Neural progenitor cell (in vitro differentiated cells): Measurements from ENCODE around the gene GPR158. TPM values are rescaled to one million over a fixed set of nuclear protein-coding genes. Genes with fewer than 3 reads are reported as not detected.

Source experiments
- DNase-seq: peaks from one replicate; pipeline ENCODE4 v3.0.0-alpha.2; 2016; ENCODE audit warnings: low spot score
- H2AFZ ChIP-seq: fragments of 200-600 bp; sonication (generic); replicated peaks from 2 replicates; pipeline ENCODE4 v1.6.1; 2016; ENCODE audit warnings: antibody characterized with exemption
- H3F3A ChIP-seq: fragments of 200-600 bp; sonication (generic); 2 replicates; pipeline ENCODE4 v1.6.1; 2016; ENCODE audit warnings: antibody characterized with exemption, low read depth
- H3K27ac ChIP-seq: fragments of 200-600 bp; sonication (generic); 2 replicates; pipeline ENCODE4 v1.5.1; 2016; ENCODE audit warnings: mild to moderate bottlenecking
- H3K27me3 ChIP-seq: fragments of 200-600 bp; sonication (generic); 2 replicates; pipeline ENCODE4 v1.6.1; 2016; ENCODE audit warnings: mild to moderate bottlenecking, moderate library complexity
- H3K36me3 ChIP-seq: fragments of 200-600 bp; sonication (generic); 2 replicates; pipeline ENCODE4 v1.5.1; 2016
- H3K4me1 ChIP-seq: fragments of 200-600 bp; sonication (generic); 2 replicates; pipeline ENCODE4 v1.6.1; 2016; ENCODE audit warnings: mixed run types
- H3K4me2 ChIP-seq: fragments of 200-600 bp; sonication (generic); 2 replicates; pipeline ENCODE4 v1.6.1; 2016
- H3K4me3 ChIP-seq: fragments of 200-600 bp; sonication (generic); 2 replicates; pipeline ENCODE4 v1.5.1; 2016
- H3K79me2 ChIP-seq: fragments of 200-600 bp; sonication (generic); 2 replicates; pipeline ENCODE4 v1.6.1; 2016; ENCODE audit warnings: low read depth
- H3K9ac ChIP-seq: fragments of 200-600 bp; sonication (generic); 2 replicates; pipeline ENCODE4 v1.6.1; 2016
- H3K9me3 ChIP-seq: fragments of 200-600 bp; sonication (generic); 2 replicates; pipeline ENCODE4 v1.5.1; 2016; ENCODE audit warnings: low read depth
- H4K20me1 ChIP-seq: fragments of 200-600 bp; sonication (generic); 2 replicates; pipeline ENCODE4 v1.6.1; 2016; ENCODE audit warnings: low read depth
- H3K27ac Mint-ChIP-seq: 3 replicates; pipeline ENCODE4 v1.8.0; 2021; ENCODE audit warnings: mixed read lengths
- H3K27me3 Mint-ChIP-seq: 2 replicates; pipeline ENCODE4 v1.8.0; 2022; ENCODE audit warnings: low read depth, mild to moderate bottlenecking, inconsistent platforms, moderate library complexity, mixed read lengths; ENCODE audit not compliant: insufficient read depth
- H3K36me3 Mint-ChIP-seq: 3 replicates; pipeline ENCODE4 v1.8.0; 2021; ENCODE audit warnings: mixed read lengths
- H3K4me1 Mint-ChIP-seq: 3 replicates; pipeline ENCODE4 v1.8.0; 2021; ENCODE audit warnings: mixed read lengths
- H3K4me3 Mint-ChIP-seq: 3 replicates; pipeline ENCODE4 v1.8.0; 2021; ENCODE audit warnings: mild to moderate bottlenecking, moderate library complexity, mixed read lengths
- H3K9me3 Mint-ChIP-seq: 3 replicates; pipeline ENCODE4 v1.8.0; 2020; ENCODE audit warnings: mixed read lengths
- EZH2 ChIP-seq: fragments of 200-600 bp; sonication (generic); IDR thresholded peaks from 2 replicates; pipeline ENCODE4 v1.6.1; 2017; ENCODE audit warnings: antibody characterized with exemption, mild to moderate bottlenecking, moderate library complexity
- EZH2phosphoT487 ChIP-seq: fragments of 200-600 bp; sonication (generic); IDR thresholded peaks from 2 replicates; pipeline ENCODE4 v1.6.1; 2017; ENCODE audit warnings: antibody characterized with exemption
- total RNA-seq: library from RNA; depleted of rRNA; stranded (reverse); fragments of >200 nt; gene quantifications from 2 replicates; pipeline ENCODE4 v1.2.3, GENCODE V29; 2015; ENCODE audit warnings: low replicate concordance
- TF ChIP-seq, protein P1 (sequence below): fragments of 200-600 bp; sonication (generic); IDR thresholded peaks from 2 replicates; pipeline ENCODE4 v1.5.1; 2017; ENCODE audit warnings: antibody characterized with exemption, mild to moderate bottlenecking

GPR158 gene
- total RNA-seq, 1 donor from 2014 or later, result 0.39 TPM

- Mint-ChIP-seq H3K9me3 (no peaks in the 10 kb centered on the region), H3K27ac (no peak overlapping the region), H3K4me3 (no peak overlapping the region), H3K4me1 (peaks cover 2% of the 10 kb centered on the region), H3K36me3 (no peaks in the 10 kb centered on the region), H3K27me3 (peaks cover 5% of the 10 kb centered on the region)
- no peaks in the 10 kb centered on the region for H4K20me1 ChIP-seq
- H3K4me3 ChIP-seq, result no peak overlapping the region
- no peak overlapping the region for H3K4me2 ChIP-seq
- H3K9me3 ChIP-seq, result no peaks in the 10 kb centered on the region
- no peak overlapping the region for H2AFZ ChIP-seq
- no peak overlapping the region for H3K9ac ChIP-seq
- H3K4me1 ChIP-seq, result no peaks in the 10 kb centered on the region
- H3K36me3 ChIP-seq, result no peaks in the 10 kb centered on the region
- no peak overlapping the region for H3K27ac ChIP-seq
- H3K79me2 ChIP-seq, result no peaks in the 10 kb centered on the region
- DNase-seq, result no peak
- TF ChIP-seq, protein P1, sequence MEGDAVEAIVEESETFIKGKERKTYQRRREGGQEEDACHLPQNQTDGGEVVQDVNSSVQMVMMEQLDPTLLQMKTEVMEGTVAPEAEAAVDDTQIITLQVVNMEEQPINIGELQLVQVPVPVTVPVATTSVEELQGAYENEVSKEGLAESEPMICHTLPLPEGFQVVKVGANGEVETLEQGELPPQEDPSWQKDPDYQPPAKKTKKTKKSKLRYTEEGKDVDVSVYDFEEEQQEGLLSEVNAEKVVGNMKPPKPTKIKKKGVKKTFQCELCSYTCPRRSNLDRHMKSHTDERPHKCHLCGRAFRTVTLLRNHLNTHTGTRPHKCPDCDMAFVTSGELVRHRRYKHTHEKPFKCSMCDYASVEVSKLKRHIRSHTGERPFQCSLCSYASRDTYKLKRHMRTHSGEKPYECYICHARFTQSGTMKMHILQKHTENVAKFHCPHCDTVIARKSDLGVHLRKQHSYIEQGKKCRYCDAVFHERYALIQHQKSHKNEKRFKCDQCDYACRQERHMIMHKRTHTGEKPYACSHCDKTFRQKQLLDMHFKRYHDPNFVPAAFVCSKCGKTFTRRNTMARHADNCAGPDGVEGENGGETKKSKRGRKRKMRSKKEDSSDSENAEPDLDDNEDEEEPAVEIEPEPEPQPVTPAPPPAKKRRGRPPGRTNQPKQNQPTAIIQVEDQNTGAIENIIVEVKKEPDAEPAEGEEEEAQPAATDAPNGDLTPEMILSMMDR, result no peak
- TF ChIP-seq EZH2phosphoT487 (no peak), EZH2 (no peak)
- H3K27me3 ChIP-seq, result no peaks in the 10 kb centered on the region
- H3F3A ChIP-seq, result no peaks in the 10 kb centered on the region
Observed at GRCh38 chr10:25633542-25633941, 458.7 kb downstream of the GPR158 start.

GRCh38 chr10:25639646-25640045, 464.8 kb downstream of the GPR158 start:
- Mint-ChIP-seq H3K9me3 (no peaks in the 10 kb centered on the region), H3K4me1 (no peaks in the 10 kb centered on the region), H3K36me3 (no peaks in the 10 kb centered on the region), H3K4me3 (no peak overlapping the region), H3K27me3 (peaks cover 3% of the 10 kb centered on the region), H3K27ac (no peak overlapping the region)
- Histone ChIP-seq H3K79me2 (no peaks in the 10 kb centered on the region), H3K4me1 (no peaks in the 10 kb centered on the region), H3K9ac (no peak overlapping the region), H3K4me3 (no peak overlapping the region), H3K4me2 (no peak overlapping the region), H3K36me3 (no peaks in the 10 kb centered on the region), H3K9me3 (no peaks in the 10 kb centered on the region), H3K27ac (no peak overlapping the region), H3K27me3 (no peaks in the 10 kb centered on the region), H4K20me1 (no peaks in the 10 kb centered on the region), H2AFZ (no peak overlapping the region), H3F3A (no peaks in the 10 kb centered on the region)
- TF ChIP-seq EZH2 (no peak), EZH2phosphoT487 (no peak)
- TF ChIP-seq, protein P1, result no peak
- DNase-seq, result no peak

DNA sequence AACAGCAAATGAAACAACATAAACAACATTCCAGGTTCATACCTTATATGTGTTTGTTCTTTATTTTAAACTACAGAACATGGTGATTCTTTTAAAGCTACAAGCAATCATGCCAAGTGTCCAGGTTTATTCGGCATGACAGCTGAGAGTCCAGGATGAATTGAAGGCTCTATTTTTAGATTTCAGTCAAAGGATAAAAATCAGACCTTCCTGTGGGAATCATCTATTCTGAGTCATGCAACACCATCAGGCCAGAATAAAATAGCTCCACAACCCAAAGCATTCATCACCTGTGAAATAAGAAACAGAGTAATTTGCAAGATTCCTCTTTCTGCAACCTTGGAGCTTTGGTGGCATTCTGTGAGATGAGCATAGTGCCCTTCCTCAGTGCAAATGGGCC, 466.8 kb downstream of the GPR158 start:
- no peaks in the 10 kb centered on the region for H3K4me1 Mint-ChIP-seq
- Histone ChIP-seq H3K27me3 (no peaks in the 10 kb centered on the region), H3F3A (no peaks in the 10 kb centered on the region), H3K4me2 (no peak overlapping the region), H3K27ac (no peak overlapping the region), H3K4me1 (no peaks in the 10 kb centered on the region), H3K9me3 (no peaks in the 10 kb centered on the region), H2AFZ (no peak overlapping the region), H3K4me3 (no peak overlapping the region), H3K9ac (no peak overlapping the region), H4K20me1 (no peaks in the 10 kb centered on the region), H3K79me2 (no peaks in the 10 kb centered on the region), H3K36me3 (no peaks in the 10 kb centered on the region)
- DNase-seq, result no peak
- TF ChIP-seq EZH2 (no peak), EZH2phosphoT487 (no peak)
- TF ChIP-seq, protein P1, result no peak
- H3K27me3 Mint-ChIP-seq, result peaks cover 3% of the 10 kb centered on the region
- no peaks in the 10 kb centered on the region for H3K36me3 Mint-ChIP-seq
- H3K9me3 Mint-ChIP-seq, result no peaks in the 10 kb centered on the region
- H3K27ac Mint-ChIP-seq, result no peak overlapping the region
- no peak overlapping the region for H3K4me3 Mint-ChIP-seq

- Mint-ChIP-seq H3K27ac (no peak overlapping the region), H3K36me3 (no peaks in the 10 kb centered on the region), H3K4me3 (no peak overlapping the region), H3K27me3 (peaks cover 1% of the 10 kb centered on the region), H3K9me3 (no peaks in the 10 kb centered on the region), H3K4me1 (no peaks in the 10 kb centered on the region)
- Histone ChIP-seq H3K4me2 (no peak overlapping the region), H4K20me1 (no peaks in the 10 kb centered on the region), H3K36me3 (no peaks in the 10 kb centered on the region), H3K27me3 (no peaks in the 10 kb centered on the region), H3K79me2 (no peaks in the 10 kb centered on the region), H3K4me3 (no peak overlapping the region), H3K4me1 (no peaks in the 10 kb centered on the region), H3F3A (no peaks in the 10 kb centered on the region), H3K27ac (no peak overlapping the region), H3K9me3 (no peaks in the 10 kb centered on the region), H3K9ac (no peak overlapping the region), H2AFZ (no peak overlapping the region)
- DNase-seq, result no peak
- no peak for TF ChIP-seq EZH2
- TF ChIP-seq, protein P1, result no peak
- no peak for TF ChIP-seq EZH2phosphoT487
Observed at GRCh38 chr10:25642721-25643120, 467.9 kb downstream of the GPR158 start.
